A549 (cell line): ENCODE measurements around the gene CMKLR1.

Experiments
- ESRRA ChIP-seq: fragments of 150-350 bp; IDR thresholded peaks from 2 replicates; pipeline ENCODE4 v1.6.1; 2014; ENCODE audit warnings: mild to moderate bottlenecking, low read length, borderline replicate concordance
- JUN ChIP-seq, 2 experiments: fragments of >200 bp; sonication (Bioruptor Twin); formaldehyde crosslinking; IDR thresholded peaks; 2 replicates in 1 of 2; 3 replicates in 1 of 2; pipeline ENCODE4 v1.6.1; 2016 to 2017
- KDM5A ChIP-seq: fragments of 200-600 bp; sonication (generic); IDR thresholded peaks from 2 replicates; pipeline ENCODE4 v1.6.1; 2016; ENCODE audit warnings: antibody characterized with exemption, mild to moderate bottlenecking
- POLR2A ChIP-seq: IDR thresholded peaks from 2 replicates; pipeline ENCODE4 v1.6.1; 2012; ENCODE audit warnings: mild to moderate bottlenecking, low read length
- TF ChIP-seq, protein P1 (sequence below): fragments of >200 bp; sonication (Bioruptor Twin); formaldehyde crosslinking; IDR thresholded peaks from 3 replicates; pipeline ENCODE4 v1.5.1; 2016

GRCh38 chr12:108323581-108323980 lies 15.5 kb downstream of the CMKLR1 start:
- TF ChIP-seq ESRRA (no peak), JUN (IDR thresholded peaks at IDR 0.05) (no peak), KDM5A (no peak), POLR2A (no peak)
- TF ChIP-seq, protein P1, sequence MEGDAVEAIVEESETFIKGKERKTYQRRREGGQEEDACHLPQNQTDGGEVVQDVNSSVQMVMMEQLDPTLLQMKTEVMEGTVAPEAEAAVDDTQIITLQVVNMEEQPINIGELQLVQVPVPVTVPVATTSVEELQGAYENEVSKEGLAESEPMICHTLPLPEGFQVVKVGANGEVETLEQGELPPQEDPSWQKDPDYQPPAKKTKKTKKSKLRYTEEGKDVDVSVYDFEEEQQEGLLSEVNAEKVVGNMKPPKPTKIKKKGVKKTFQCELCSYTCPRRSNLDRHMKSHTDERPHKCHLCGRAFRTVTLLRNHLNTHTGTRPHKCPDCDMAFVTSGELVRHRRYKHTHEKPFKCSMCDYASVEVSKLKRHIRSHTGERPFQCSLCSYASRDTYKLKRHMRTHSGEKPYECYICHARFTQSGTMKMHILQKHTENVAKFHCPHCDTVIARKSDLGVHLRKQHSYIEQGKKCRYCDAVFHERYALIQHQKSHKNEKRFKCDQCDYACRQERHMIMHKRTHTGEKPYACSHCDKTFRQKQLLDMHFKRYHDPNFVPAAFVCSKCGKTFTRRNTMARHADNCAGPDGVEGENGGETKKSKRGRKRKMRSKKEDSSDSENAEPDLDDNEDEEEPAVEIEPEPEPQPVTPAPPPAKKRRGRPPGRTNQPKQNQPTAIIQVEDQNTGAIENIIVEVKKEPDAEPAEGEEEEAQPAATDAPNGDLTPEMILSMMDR = no peak
